GM23248 (cell line): ENCODE results near the gene ADPRHL1. TPM values are rescaled to one million over a fixed set of nuclear protein-coding genes. Genes with fewer than 3 reads are reported as not detected.

Source experiments
- DNase-seq: peaks from one replicate; pipeline ENCODE4 v3.0.0-alpha.2; 2015
- H2AFZ ChIP-seq: fragments of 200-600 bp; sonication (generic); 2 replicates; pipeline ENCODE4 v1.6.1; 2016; ENCODE audit warnings: antibody characterized with exemption
- H3F3A ChIP-seq: fragments of 200-600 bp; sonication (generic); 2 replicates; pipeline ENCODE4 v1.6.1; 2016; ENCODE audit warnings: mild to moderate bottlenecking, antibody characterized with exemption, mixed run types; ENCODE audit not compliant: insufficient read depth
- H3K27ac ChIP-seq: fragments of 200-600 bp; sonication (generic); 2 replicates; pipeline ENCODE4 v1.5.1; 2016; ENCODE audit warnings: mild to moderate bottlenecking
- H3K27me3 ChIP-seq: fragments of 200-600 bp; sonication (generic); replicated peaks from 2 replicates; pipeline ENCODE4 v1.6.1; 2016; ENCODE audit warnings: mild to moderate bottlenecking; ENCODE audit not compliant: insufficient read depth
- H3K36me3 ChIP-seq: fragments of 200-600 bp; sonication (generic); 2 replicates; pipeline ENCODE4 v1.6.1; 2016; ENCODE audit warnings: low read depth, mild to moderate bottlenecking
- H3K4me1 ChIP-seq: fragments of 200-600 bp; sonication (generic); 2 replicates; pipeline ENCODE4 v1.6.1; 2016; ENCODE audit warnings: mild to moderate bottlenecking; ENCODE audit not compliant: insufficient read depth
- H3K4me2 ChIP-seq: fragments of 200-600 bp; sonication (generic); one replicate; pipeline ENCODE4 v1.6.1; 2016; ENCODE audit warnings: mild to moderate bottlenecking; ENCODE audit not compliant: unreplicated experiment
- H3K4me3 ChIP-seq: fragments of 200-600 bp; sonication (generic); 2 replicates; pipeline ENCODE4 v1.5.1; 2016; ENCODE audit warnings: mild to moderate bottlenecking
- H3K79me2 ChIP-seq: fragments of 200-600 bp; sonication (generic); 2 replicates; pipeline ENCODE4 v1.6.1; 2016; ENCODE audit warnings: mild to moderate bottlenecking; ENCODE audit not compliant: insufficient read depth
- H3K9ac ChIP-seq: fragments of 200-600 bp; sonication (generic); 2 replicates; pipeline ENCODE4 v1.6.1; 2016; ENCODE audit warnings: mild to moderate bottlenecking
- H3K9me2 ChIP-seq: fragments of 200-600 bp; sonication (generic); 2 replicates; pipeline ENCODE4 v1.6.1; 2016; ENCODE audit warnings: mixed run types, mild to moderate bottlenecking, moderate library complexity; ENCODE audit not compliant: insufficient read depth
- H3K9me3 ChIP-seq: fragments of 200-600 bp; sonication (generic); one replicate; pipeline ENCODE4 v1.6.1; 2017; ENCODE audit warnings: low read depth
- H4K20me1 ChIP-seq: fragments of 200-600 bp; sonication (generic); 2 replicates; pipeline ENCODE4 v1.6.0; 2016; ENCODE audit not compliant: insufficient read depth
- EZH2 ChIP-seq: fragments of 200-600 bp; sonication (generic); IDR thresholded peaks from 2 replicates; pipeline ENCODE4 v1.6.1; 2018; ENCODE audit warnings: antibody characterized with exemption, mild to moderate bottlenecking; ENCODE audit not compliant: insufficient read depth, poor library complexity, severe bottlenecking
- EZH2phosphoT487 ChIP-seq: fragments of 200-600 bp; sonication (generic); IDR thresholded peaks from 2 replicates; pipeline ENCODE4 v1.6.1; 2018; ENCODE audit warnings: antibody characterized with exemption, moderate library complexity, mild to moderate bottlenecking, low read depth; ENCODE audit not compliant: insufficient read depth
- WGBS, 2 experiments: methylation state at CpG; one replicate each; pipeline ENCODE4 v1.1.6; 2015 to 2017; ENCODE audit warnings: low lambda C conversion rate in 2 of 2, low coverage in 1 of 2; ENCODE audit errors: missing lambda C conversion rate in 2 of 2; 5-methylcytosine and 5-hydroxymethylcytosine counted together
- in situ Hi-C: fragments of 300-500 bp; cut with MboI; formaldehyde crosslinking; loops from 2 replicates; pipeline ENCODE4 v1.15.0; 2020
- polyA plus RNA-seq: library from polyadenylated mRNA; unstranded; fragments of >200 nt; fragmentation: Nextera tagmentation; extraction: Ambion mirVana; gene quantifications from 2 replicates; pipeline ENCODE4 v1.2.1, GENCODE V29; 2016
- total RNA-seq: library from RNA; depleted of rRNA; stranded (reverse); fragments of >200 nt; shearing (Covaris generic); gene quantifications from 2 replicates; pipeline ENCODE4 v1.2.3, GENCODE V29; 2014

Gene ADPRHL1
- total and polyA plus RNA-seq, 2 experiments from 2014 or later, result 1.8 to 2.2 TPM

GRCh38 chr13:113498905-113499304 is 45.6 kb upstream of the ADPRHL1 start:
- in situ Hi-C loops, result no loop called here
- TF ChIP-seq EZH2phosphoT487, result no peak
- TF ChIP-seq EZH2, result no peak
- no peak overlapping the region for H3K4me2 ChIP-seq
- peaks cover 97% of the 10 kb centered on the region for H3K79me2 ChIP-seq
- no peaks in the 10 kb centered on the region for H3K9me2 ChIP-seq
- H3K9me3 ChIP-seq, result no peaks in the 10 kb centered on the region
- DNase-seq, result no peak
- WGBS, 2 experiments, result 81 to 85% methylated on average over 6 of the region's 6 CpGs
- H3K36me3 ChIP-seq, result peaks cover 82% of the 10 kb centered on the region
- peaks cover 7% of the 10 kb centered on the region; the same call in 1 of the 2 replicates for H4K20me1 ChIP-seq
- peaks cover 14% of the 10 kb centered on the region for H3K4me1 ChIP-seq
- H3F3A ChIP-seq, result peaks cover 22% of the 10 kb centered on the region
- no peak overlapping the region for H3K9ac ChIP-seq
- H3K27me3 ChIP-seq, result no peaks in the 10 kb centered on the region
- H3K4me3 ChIP-seq, result no peak overlapping the region
- no peak overlapping the region for H2AFZ ChIP-seq
- no peak overlapping the region for H3K27ac ChIP-seq

GRCh38 chr13:113497217-113497616 is 43.9 kb upstream of the ADPRHL1 start:
- no peaks in the 10 kb centered on the region for H3K9me3 ChIP-seq
- no peaks in the 10 kb centered on the region for H3K9me2 ChIP-seq
- peaks cover 66% of the 10 kb centered on the region for H3K36me3 ChIP-seq
- in situ Hi-C loops, result no loop called here
- H3K9ac ChIP-seq, result no peak overlapping the region
- H4K20me1 ChIP-seq, result peaks cover 7% of the 10 kb centered on the region; the same call in 1 of the 2 replicates
- peaks cover 38% of the 10 kb centered on the region for H3F3A ChIP-seq
- no peaks in the 10 kb centered on the region for H3K27me3 ChIP-seq
- no peak overlapping the region for H3K4me2 ChIP-seq
- H3K79me2 ChIP-seq, result peaks cover 94% of the 10 kb centered on the region
- H3K4me1 ChIP-seq, result peaks cover 29% of the 10 kb centered on the region
- no peak overlapping the region for H2AFZ ChIP-seq
- no peak for DNase-seq
- no peak overlapping the region for H3K27ac ChIP-seq
- H3K4me3 ChIP-seq, result no peak overlapping the region
- WGBS, 2 experiments, result 73 to 80% methylated on average over 1 of the region's 1 CpG
- TF ChIP-seq EZH2phosphoT487 (no peak), EZH2 (no peak)

- Histone ChIP-seq H3F3A (peaks cover 42% of the 10 kb centered on the region), H3K9ac (no peak overlapping the region), H3K79me2 (peaks cover 90% of the 10 kb centered on the region), H4K20me1 (peaks cover 7% of the 10 kb centered on the region; the same call in 1 of the 2 replicates), H3K36me3 (peaks cover 50% of the 10 kb centered on the region), H3K4me2 (no peak overlapping the region), H3K4me3 (no peak overlapping the region), H3K9me2 (no peaks in the 10 kb centered on the region), H3K27ac (no peak overlapping the region), H2AFZ (no peak overlapping the region), H3K9me3 (no peaks in the 10 kb centered on the region), H3K4me1 (peaks cover 33% of the 10 kb centered on the region), H3K27me3 (no peaks in the 10 kb centered on the region)
- TF ChIP-seq EZH2 (no peak), EZH2phosphoT487 (no peak)
- in situ Hi-C loops, result no loop called here
- WGBS, 2 experiments, result 85 to 86% methylated on average over 26 of the region's 26 CpGs
- DNase-seq, result no peak
Measured at GRCh38 chr13:113495494-113496210, 42.4 kb upstream of the ADPRHL1 start.

GRCh38 chr13:113493315-113493951 is 40.1 kb upstream of the ADPRHL1 start:
- DNase-seq, result peak; percentile 96

More at GRCh38 chr13:113493315-113493951, 40.1 kb upstream of the ADPRHL1 start:
- WGBS, 2 experiments, result 11% methylated on average over 5 of the region's 5 CpGs
- Histone ChIP-seq H2AFZ (no peak overlapping the region), H4K20me1 (peaks cover 7% of the 10 kb centered on the region; the same call in 1 of the 2 replicates), H3K4me1 (peaks cover 37% of the 10 kb centered on the region), H3K9ac (peak overlapping the region; percentile 95), H3K9me2 (no peaks in the 10 kb centered on the region), H3K4me3 (peak overlapping the region; percentile 89), H3K4me2 (peak overlapping the region; percentile 98), H3K9me3 (no peaks in the 10 kb centered on the region), H3K79me2 (peaks cover 84% of the 10 kb centered on the region), H3K36me3 (peaks cover 28% of the 10 kb centered on the region), H3K27me3 (no peaks in the 10 kb centered on the region), H3K27ac (peak overlapping the region; percentile 90), H3F3A (peaks cover 42% of the 10 kb centered on the region)
- TF ChIP-seq EZH2phosphoT487 (no peak), EZH2 (no peak)
- in situ Hi-C loops, result no loop called here
